Panc1 (cell line): ENCODE data around the gene RALA. TPM values are rescaled to one million over a fixed set of nuclear protein-coding genes. Genes with fewer than 3 reads are reported as not detected.

Experiments
- ATAC-seq: fragments of 200-7000 bp; cut with Tn5 transposase; 2 replicates; pipeline ENCODE4 v1.9.1; 2020; ENCODE audit warnings: mild to moderate bottlenecking, moderate library complexity
- BruUV-seq: library from RNA; stranded (reverse); fragments of 400-500 nt; replicated peaks from 2 replicates; lab custom pipeline; 2021; lab: Mats Ljungman, UMichigan
- CTCF ChIA-PET: fragments of 300-600 bp; sonication (Branson Sonifier 250); formaldehyde crosslinking; loops from one replicate; lab custom pipeline; 2022; ENCODE audit warnings: antibody characterized with exemption; lab: Charles Lee
- POLR2A ChIA-PET: fragments of 300-600 bp; sonication (Branson Sonifier 250); formaldehyde crosslinking; loops from one replicate; lab custom pipeline; 2022; ENCODE audit warnings: antibody characterized with exemption; lab: Charles Lee
- DNase-seq: peaks from one replicate; pipeline ENCODE4 v3.0.0-alpha.2; 2010; ENCODE audit warnings: low read depth, low spot score
- H3K27ac ChIP-seq: 2 replicates; pipeline ENCODE4 v1.5.1; 2011; ENCODE audit warnings: mild to moderate bottlenecking, low read length, inconsistent platforms
- H3K27me3 ChIP-seq: fragments of 200-500 bp; sonication (Bioruptor generic); 2 replicates; pipeline ENCODE4 v1.6.0; 2014; ENCODE audit warnings: low read length, inconsistent platforms; ENCODE audit not compliant: control insufficient read depth, insufficient read depth
- H3K36me3 ChIP-seq: fragments of 200-500 bp; sonication (Bioruptor generic); 2 replicates; pipeline ENCODE4 v1.5.1; 2014; ENCODE audit warnings: inconsistent platforms, mild to moderate bottlenecking, low read length, moderate library complexity; ENCODE audit not compliant: control insufficient read depth, insufficient read depth
- H3K4me1 ChIP-seq: 2 replicates; pipeline ENCODE4 v1.5.1; 2011; ENCODE audit warnings: inconsistent platforms, mild to moderate bottlenecking, low read length, moderate library complexity; ENCODE audit not compliant: control insufficient read depth, insufficient read depth
- H3K4me3 ChIP-seq, 2 experiments: 2 replicates each; pipeline ENCODE4 v1.5.1; 2011 to 2012; ENCODE audit warnings: low read depth in 2 of 2, low read length in 2 of 2, mild to moderate bottlenecking in 2 of 2, inconsistent platforms in 1 of 2, moderate library complexity in 1 of 2
- H3K9me3 ChIP-seq: fragments of 200-500 bp; sonication (Bioruptor generic); 2 replicates; pipeline ENCODE4 v1.5.1; 2014; ENCODE audit warnings: low read depth, mild to moderate bottlenecking, inconsistent platforms, low read length, moderate library complexity; ENCODE audit not compliant: control insufficient read depth, insufficient read depth
- POLR2AphosphoS5 ChIP-seq: IDR thresholded peaks from 2 replicates; pipeline ENCODE4 v1.6.1; 2012; ENCODE audit warnings: mild to moderate bottlenecking, low read depth, low read length, moderate library complexity
- SIN3A ChIP-seq: IDR thresholded peaks from 2 replicates; pipeline ENCODE4 v1.6.1; 2012; ENCODE audit warnings: low read depth, mild to moderate bottlenecking, low read length, moderate library complexity, borderline replicate concordance; ENCODE audit not compliant: insufficient read depth
- TCF7L2 ChIP-seq: IDR thresholded peaks from 2 replicates; pipeline ENCODE4 v1.6.1; 2011; ENCODE audit warnings: mild to moderate bottlenecking, low read depth, low read length, inconsistent platforms
- in situ Hi-C: cut with HindIII; loops from 2 replicates; pipeline ENCODE4 v1.10.0; 2016; ENCODE audit warnings: low sequenced_read_pairs, low pct_unique_long_range_greater_than_20kb
- intact Hi-C: fragments of 100-400 bp; cut with micrococcal nuclease; formaldehyde crosslinking; loops from one replicate; pipeline ENCODE4 v1.10.0; 2022; ENCODE audit not compliant: unreplicated experiment
- total RNA-seq: library from RNA; stranded (reverse); gene quantifications from one replicate; pipeline ENCODE4 v1.2.1, GENCODE V29; 2021; ENCODE audit not compliant: unreplicated experiment
- TF ChIP-seq, protein P1 (sequence below): fragments of 450-650 bp; IDR thresholded peaks from 2 replicates; pipeline ENCODE4 v1.5.1; 2017; ENCODE audit warnings: mild to moderate bottlenecking
- TF ChIP-seq, protein P2 (sequence below), 2 experiments: IDR thresholded peaks; 2 replicates each; pipeline ENCODE4 v1.6.1; 2011 to 2012; ENCODE audit warnings: low read depth in 2 of 2, control low read depth in 1 of 2, low read length in 1 of 2, mild to moderate bottlenecking in 1 of 2, moderate library complexity in 1 of 2; ENCODE audit not compliant: insufficient read depth in 1 of 2

The RALA gene
- total RNA-seq, 1 experiment from 2014 or later = 34.3 TPM

DNA sequence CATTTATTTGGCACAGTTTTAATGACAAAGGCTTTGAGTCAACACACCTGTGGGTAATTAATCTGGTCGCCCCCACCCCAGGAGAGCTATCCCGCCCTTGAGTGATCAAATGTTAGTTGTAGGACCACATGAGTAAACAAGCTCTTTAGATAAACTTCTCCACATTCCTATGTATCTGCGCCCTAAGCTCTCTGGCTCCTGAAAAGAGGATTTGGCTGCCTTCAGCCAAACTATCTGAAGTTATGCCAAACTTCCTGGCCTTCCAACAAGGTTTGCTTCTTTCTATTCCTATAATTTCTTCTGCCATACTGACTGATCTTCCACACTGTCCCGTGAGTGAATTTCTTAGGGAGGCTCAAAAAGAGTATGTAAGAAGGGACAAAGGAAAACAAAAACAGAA is 134.2 kb downstream of the RALA start:
- Histone ChIP-seq H3K36me3 (no peaks in the 10 kb centered on the region), H3K4me1 (no peaks in the 10 kb centered on the region), H3K9me3 (no peaks in the 10 kb centered on the region), H3K27ac (no peak overlapping the region), H3K4me3 (no peak overlapping the region), H3K27me3 (no peaks in the 10 kb centered on the region)
- POLR2A ChIA-PET = no interaction called here
- in situ Hi-C loops (no loop called here), intact Hi-C loops (no loop called here)
- CTCF ChIA-PET = interaction anchor here (0.6 kb wide), 1 partner anchor 178 kb away, joined by 5 read pairs; no protein-coding TSS in a partner anchor
- TF ChIP-seq TCF7L2 (no peak), POLR2AphosphoS5 (no peak), SIN3A (no peak)
- TF ChIP-seq, protein P1, sequence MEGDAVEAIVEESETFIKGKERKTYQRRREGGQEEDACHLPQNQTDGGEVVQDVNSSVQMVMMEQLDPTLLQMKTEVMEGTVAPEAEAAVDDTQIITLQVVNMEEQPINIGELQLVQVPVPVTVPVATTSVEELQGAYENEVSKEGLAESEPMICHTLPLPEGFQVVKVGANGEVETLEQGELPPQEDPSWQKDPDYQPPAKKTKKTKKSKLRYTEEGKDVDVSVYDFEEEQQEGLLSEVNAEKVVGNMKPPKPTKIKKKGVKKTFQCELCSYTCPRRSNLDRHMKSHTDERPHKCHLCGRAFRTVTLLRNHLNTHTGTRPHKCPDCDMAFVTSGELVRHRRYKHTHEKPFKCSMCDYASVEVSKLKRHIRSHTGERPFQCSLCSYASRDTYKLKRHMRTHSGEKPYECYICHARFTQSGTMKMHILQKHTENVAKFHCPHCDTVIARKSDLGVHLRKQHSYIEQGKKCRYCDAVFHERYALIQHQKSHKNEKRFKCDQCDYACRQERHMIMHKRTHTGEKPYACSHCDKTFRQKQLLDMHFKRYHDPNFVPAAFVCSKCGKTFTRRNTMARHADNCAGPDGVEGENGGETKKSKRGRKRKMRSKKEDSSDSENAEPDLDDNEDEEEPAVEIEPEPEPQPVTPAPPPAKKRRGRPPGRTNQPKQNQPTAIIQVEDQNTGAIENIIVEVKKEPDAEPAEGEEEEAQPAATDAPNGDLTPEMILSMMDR = no peak
- TF ChIP-seq, protein P2, sequence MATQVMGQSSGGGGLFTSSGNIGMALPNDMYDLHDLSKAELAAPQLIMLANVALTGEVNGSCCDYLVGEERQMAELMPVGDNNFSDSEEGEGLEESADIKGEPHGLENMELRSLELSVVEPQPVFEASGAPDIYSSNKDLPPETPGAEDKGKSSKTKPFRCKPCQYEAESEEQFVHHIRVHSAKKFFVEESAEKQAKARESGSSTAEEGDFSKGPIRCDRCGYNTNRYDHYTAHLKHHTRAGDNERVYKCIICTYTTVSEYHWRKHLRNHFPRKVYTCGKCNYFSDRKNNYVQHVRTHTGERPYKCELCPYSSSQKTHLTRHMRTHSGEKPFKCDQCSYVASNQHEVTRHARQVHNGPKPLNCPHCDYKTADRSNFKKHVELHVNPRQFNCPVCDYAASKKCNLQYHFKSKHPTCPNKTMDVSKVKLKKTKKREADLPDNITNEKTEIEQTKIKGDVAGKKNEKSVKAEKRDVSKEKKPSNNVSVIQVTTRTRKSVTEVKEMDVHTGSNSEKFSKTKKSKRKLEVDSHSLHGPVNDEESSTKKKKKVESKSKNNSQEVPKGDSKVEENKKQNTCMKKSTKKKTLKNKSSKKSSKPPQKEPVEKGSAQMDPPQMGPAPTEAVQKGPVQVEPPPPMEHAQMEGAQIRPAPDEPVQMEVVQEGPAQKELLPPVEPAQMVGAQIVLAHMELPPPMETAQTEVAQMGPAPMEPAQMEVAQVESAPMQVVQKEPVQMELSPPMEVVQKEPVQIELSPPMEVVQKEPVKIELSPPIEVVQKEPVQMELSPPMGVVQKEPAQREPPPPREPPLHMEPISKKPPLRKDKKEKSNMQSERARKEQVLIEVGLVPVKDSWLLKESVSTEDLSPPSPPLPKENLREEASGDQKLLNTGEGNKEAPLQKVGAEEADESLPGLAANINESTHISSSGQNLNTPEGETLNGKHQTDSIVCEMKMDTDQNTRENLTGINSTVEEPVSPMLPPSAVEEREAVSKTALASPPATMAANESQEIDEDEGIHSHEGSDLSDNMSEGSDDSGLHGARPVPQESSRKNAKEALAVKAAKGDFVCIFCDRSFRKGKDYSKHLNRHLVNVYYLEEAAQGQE (IDR thresholded peaks at IDR 0.05; ENCODE audit: insufficient read depth in 1 of 2, low read depth in 2 of 2, low read length in 1 of 2) = no peak
- ATAC-seq = no peak
- BruUV-seq = no TSS peak
- DNase-seq = no peak

Other genes starting within 250 kb of the RALA start
- gene YAE1, start 57.2 kb upstream of the RALA start, total RNA-seq = 20.1 TPM